ENCODE data around the gene HMGXB4. TPM values are rescaled to one million over a fixed set of nuclear protein-coding genes. Genes with fewer than 3 reads are reported as not detected.

Gene HMGXB4
- total and polyA plus RNA-seq, 2 of the 13 experiments (the other 11 are each of a cell fraction or from before 2014, with no cell fraction given), result 13.9 to 16.3 TPM

- no peak for TF ChIP-seq ZBTB43 (CRISPR knock-in tag; conservative IDR thresholded peaks at IDR 0.05)
- no peak for TF ChIP-seq ZNF432 (CRISPR knock-in tag; IDR thresholded peaks at IDR 0.05; ENCODE audit: borderline replicate concordance)
- TF ChIP-seq, protein P1, sequence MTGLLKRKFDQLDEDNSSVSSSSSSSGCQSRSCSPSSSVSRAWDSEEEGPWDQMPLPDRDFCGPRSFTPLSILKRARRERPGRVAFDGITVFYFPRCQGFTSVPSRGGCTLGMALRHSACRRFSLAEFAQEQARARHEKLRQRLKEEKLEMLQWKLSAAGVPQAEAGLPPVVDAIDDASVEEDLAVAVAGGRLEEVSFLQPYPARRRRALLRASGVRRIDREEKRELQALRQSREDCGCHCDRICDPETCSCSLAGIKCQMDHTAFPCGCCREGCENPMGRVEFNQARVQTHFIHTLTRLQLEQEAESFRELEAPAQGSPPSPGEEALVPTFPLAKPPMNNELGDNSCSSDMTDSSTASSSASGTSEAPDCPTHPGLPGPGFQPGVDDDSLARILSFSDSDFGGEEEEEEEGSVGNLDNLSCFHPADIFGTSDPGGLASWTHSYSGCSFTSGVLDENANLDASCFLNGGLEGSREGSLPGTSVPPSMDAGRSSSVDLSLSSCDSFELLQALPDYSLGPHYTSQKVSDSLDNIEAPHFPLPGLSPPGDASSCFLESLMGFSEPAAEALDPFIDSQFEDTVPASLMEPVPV (CRISPR knock-in tag; IDR thresholded peaks at IDR 0.05), result no peak
- no peak for TF ChIP-seq GPN1 (CRISPR knock-in tag; IDR thresholded peaks at IDR 0.05; ENCODE audit: borderline replicate concordance)
- no peak for TF ChIP-seq ZNF605 (CRISPR knock-in tag; IDR thresholded peaks at IDR 0.05)
- TF ChIP-seq, protein P2, sequence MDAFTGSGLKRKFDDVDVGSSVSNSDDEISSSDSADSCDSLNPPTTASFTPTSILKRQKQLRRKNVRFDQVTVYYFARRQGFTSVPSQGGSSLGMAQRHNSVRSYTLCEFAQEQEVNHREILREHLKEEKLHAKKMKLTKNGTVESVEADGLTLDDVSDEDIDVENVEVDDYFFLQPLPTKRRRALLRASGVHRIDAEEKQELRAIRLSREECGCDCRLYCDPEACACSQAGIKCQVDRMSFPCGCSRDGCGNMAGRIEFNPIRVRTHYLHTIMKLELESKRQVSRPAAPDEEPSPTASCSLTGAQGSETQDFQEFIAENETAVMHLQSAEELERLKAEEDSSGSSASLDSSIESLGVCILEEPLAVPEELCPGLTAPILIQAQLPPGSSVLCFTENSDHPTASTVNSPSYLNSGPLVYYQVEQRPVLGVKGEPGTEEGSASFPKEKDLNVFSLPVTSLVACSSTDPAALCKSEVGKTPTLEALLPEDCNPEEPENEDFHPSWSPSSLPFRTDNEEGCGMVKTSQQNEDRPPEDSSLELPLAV (CRISPR knock-in tag; conservative IDR thresholded peaks at IDR 0.05; ENCODE audit: low read depth), result no peak
- no peak for TF ChIP-seq ZSCAN9 (CRISPR knock-in tag; IDR thresholded peaks at IDR 0.05; ENCODE audit: borderline replicate concordance)
- TF ChIP-seq KDM6A (CRISPR knock-in tag; IDR thresholded peaks at IDR 0.05; ENCODE audit: low read depth), result no peak
Measured at GRCh38 chr22:35253946-35254345, 3.3 kb upstream of the HMGXB4 start (continued).

GRCh38 chr22:35257002-35257320, 332 bp upstream of the HMGXB4 start:
- ATAC-seq (peak; percentile 54), DNase-seq (ENCODE audit: low spot score) (no peak), FAIRE-seq (peak; percentile 21)
- ChIA-PET CTCF (ENCODE audit: low intra/inter-chr PET ratio, low total read pairs) (no interaction called here), POLR2A (interaction anchor here (1.7 to 3.0 kb wide), 5 partner anchors 10 to 54 kb away, joined by 4 to 28 read pairs (median 9); partner anchors contain the start of gene TOM1)
- peak overlapping the region; percentile 95 for H3K9ac ChIP-seq (ENCODE audit: insufficient read depth, low read depth, low read length)
- H3K79me2 ChIP-seq (ENCODE audit: insufficient read depth, low read length), result peaks cover 29% of the 10 kb centered on the region
- peak overlapping the region; percentile 75 to 89 (median 76) for H3K4me3 ChIP-seq (replicated peaks in 1 of 3; ENCODE audit: insufficient read depth in 1 of 3, low read depth in 2 of 3, low read length in 3 of 3)
- in situ Hi-C loops (cut with HindIII; ENCODE audit: extremely low pct_ligation_motif_present, low pct_unique_long_range_greater_than_20kb) (no loop called here), intact Hi-C loops (cut with micrococcal nuclease; ENCODE audit: unreplicated experiment) (loop anchor here (5.0 kb wide), 1 partner anchor 70 kb away; no protein-coding TSS in a partner anchor)
- H4K20me1 ChIP-seq (ENCODE audit: insufficient read depth, low read length), result no peaks in the 10 kb centered on the region
- WGBS (ENCODE audit: low lambda C conversion rate), result 0% methylated on average over 3 of the region's 3 CpGs
- no peaks in the 10 kb centered on the region for H3K9me3 ChIP-seq (ENCODE audit: low read length)
- H2AFZ ChIP-seq (ENCODE audit: low read length), result peak overlapping the region; percentile 100
- TSS peak; percentile 90 for BruUV-seq (replicated peaks)
- H3K27ac ChIP-seq (ENCODE audit: extremely low read length, insufficient read depth, low read length), result peak overlapping the region; percentile 89
- H3K4me2 ChIP-seq (ENCODE audit: low read depth, low read length), result peak overlapping the region; percentile 93
- H3K4me1 ChIP-seq (ENCODE audit: insufficient read depth, low read length), result peaks cover 26% of the 10 kb centered on the region
- no peaks in the 10 kb centered on the region; a peak in 1 of 5 replicates for H3K27me3 ChIP-seq (ENCODE audit: control insufficient read depth in 1 of 2, insufficient read depth in 2 of 2, low read length in 2 of 2)
- no peaks in the 10 kb centered on the region for H3K36me3 ChIP-seq (replicated peaks in 1 of 2; ENCODE audit: control insufficient read depth in 1 of 2, insufficient read depth in 2 of 2, low read length in 2 of 2)
- no peak for TF ChIP-seq TEAD2 (CRISPR knock-in tag; IDR thresholded peaks at IDR 0.05)
- no peak for TF ChIP-seq ZNF430 (CRISPR knock-in tag; IDR thresholded peaks at IDR 0.05)
- TF ChIP-seq RAD21 (CRISPR knock-in tag; IDR thresholded peaks at IDR 0.05), result no peak
- TF ChIP-seq, protein P3, sequence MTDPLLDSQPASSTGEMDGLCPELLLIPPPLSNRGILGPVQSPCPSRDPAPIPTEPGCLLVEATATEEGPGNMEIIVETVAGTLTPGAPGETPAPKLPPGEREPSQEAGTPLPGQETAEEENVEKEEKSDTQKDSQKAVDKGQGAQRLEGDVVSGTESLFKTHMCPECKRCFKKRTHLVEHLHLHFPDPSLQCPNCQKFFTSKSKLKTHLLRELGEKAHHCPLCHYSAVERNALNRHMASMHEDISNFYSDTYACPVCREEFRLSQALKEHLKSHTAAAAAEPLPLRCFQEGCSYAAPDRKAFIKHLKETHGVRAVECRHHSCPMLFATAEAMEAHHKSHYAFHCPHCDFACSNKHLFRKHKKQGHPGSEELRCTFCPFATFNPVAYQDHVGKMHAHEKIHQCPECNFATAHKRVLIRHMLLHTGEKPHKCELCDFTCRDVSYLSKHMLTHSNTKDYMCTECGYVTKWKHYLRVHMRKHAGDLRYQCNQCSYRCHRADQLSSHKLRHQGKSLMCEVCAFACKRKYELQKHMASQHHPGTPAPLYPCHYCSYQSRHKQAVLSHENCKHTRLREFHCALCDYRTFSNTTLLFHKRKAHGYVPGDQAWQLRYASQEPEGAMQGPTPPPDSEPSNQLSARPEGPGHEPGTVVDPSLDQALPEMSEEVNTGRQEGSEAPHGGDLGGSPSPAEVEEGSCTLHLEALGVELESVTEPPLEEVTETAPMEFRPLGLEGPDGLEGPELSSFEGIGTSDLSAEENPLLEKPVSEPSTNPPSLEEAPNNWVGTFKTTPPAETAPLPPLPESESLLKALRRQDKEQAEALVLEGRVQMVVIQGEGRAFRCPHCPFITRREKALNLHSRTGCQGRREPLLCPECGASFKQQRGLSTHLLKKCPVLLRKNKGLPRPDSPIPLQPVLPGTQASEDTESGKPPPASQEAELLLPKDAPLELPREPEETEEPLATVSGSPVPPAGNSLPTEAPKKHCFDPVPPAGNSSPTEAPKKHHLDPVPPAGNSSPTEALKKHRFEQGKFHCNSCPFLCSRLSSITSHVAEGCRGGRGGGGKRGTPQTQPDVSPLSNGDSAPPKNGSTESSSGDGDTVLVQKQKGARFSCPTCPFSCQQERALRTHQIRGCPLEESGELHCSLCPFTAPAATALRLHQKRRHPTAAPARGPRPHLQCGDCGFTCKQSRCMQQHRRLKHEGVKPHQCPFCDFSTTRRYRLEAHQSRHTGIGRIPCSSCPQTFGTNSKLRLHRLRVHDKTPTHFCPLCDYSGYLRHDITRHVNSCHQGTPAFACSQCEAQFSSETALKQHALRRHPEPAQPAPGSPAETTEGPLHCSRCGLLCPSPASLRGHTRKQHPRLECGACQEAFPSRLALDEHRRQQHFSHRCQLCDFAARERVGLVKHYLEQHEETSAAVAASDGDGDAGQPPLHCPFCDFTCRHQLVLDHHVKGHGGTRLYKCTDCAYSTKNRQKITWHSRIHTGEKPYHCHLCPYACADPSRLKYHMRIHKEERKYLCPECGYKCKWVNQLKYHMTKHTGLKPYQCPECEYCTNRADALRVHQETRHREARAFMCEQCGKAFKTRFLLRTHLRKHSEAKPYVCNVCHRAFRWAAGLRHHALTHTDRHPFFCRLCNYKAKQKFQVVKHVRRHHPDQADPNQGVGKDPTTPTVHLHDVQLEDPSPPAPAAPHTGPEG (CRISPR knock-in tag; IDR thresholded peaks at IDR 0.05), result no peak

Data from HepG2 (cell line).